CD8-positive, alpha-beta memory T cell (primary cell): Measurements from ENCODE around the gene GBA2. TPM values are rescaled to one million over a fixed set of nuclear protein-coding genes. Genes with fewer than 3 reads are reported as not detected.

ENCODE experiments used
- CTCF ChIA-PET: fragments of 350-600 bp; sonication (Branson Sonifier 250); formaldehyde crosslinking; loops from one replicate; lab custom pipeline; 2021; ENCODE audit warnings: antibody characterized with exemption; lab: Charles Lee
- POLR2A ChIA-PET: fragments of 350-600 bp; sonication (Branson Sonifier 250); formaldehyde crosslinking; loops from one replicate; lab custom pipeline; 2021; ENCODE audit warnings: antibody characterized with exemption; lab: Charles Lee
- DNase-seq, 5 donors: peaks; one replicate each; pipeline versions ENCODE4 v3.0.0 to v3.0.0-alpha.2; 2020 to 2022; ENCODE audit warnings: mixed read lengths in 1 of 5
- H3K27ac ChIP-seq: one replicate; pipeline ENCODE4 v1.7.0; 2013; ENCODE audit warnings: low read depth, mild to moderate bottlenecking, low read length, moderate library complexity
- H3K27me3 ChIP-seq: 2 replicates; pipeline ENCODE4 v1.7.0; 2013; ENCODE audit warnings: low read length, mild to moderate bottlenecking; ENCODE audit not compliant: insufficient read depth, poor library complexity, severe bottlenecking
- H3K36me3 ChIP-seq: 2 replicates; pipeline ENCODE4 v1.7.0; 2013; ENCODE audit warnings: mild to moderate bottlenecking, low read length, moderate library complexity; ENCODE audit not compliant: insufficient read depth
- H3K4me1 ChIP-seq: 2 replicates; pipeline ENCODE4 v1.7.0; 2013; ENCODE audit warnings: mild to moderate bottlenecking, low read length, moderate library complexity; ENCODE audit not compliant: insufficient read depth
- H3K4me3 ChIP-seq: 2 replicates; pipeline ENCODE4 v1.7.0; 2013; ENCODE audit warnings: mild to moderate bottlenecking, low read length
- H3K9me3 ChIP-seq: 2 replicates; pipeline ENCODE4 v1.7.0; 2013; ENCODE audit warnings: mild to moderate bottlenecking, low read length
- H3K27ac Mint-ChIP-seq, 8 donors: one replicate each; pipeline ENCODE4 v1.8.0; 2020 to 2021; ENCODE audit warnings: mixed read lengths in 8 of 8, mild to moderate bottlenecking in 6 of 8, inconsistent platforms in 3 of 8, moderate library complexity in 3 of 8
- H3K27me3 Mint-ChIP-seq, 2 donors: one replicate each; pipeline ENCODE4 v1.8.0; 2020 to 2021; ENCODE audit warnings: mixed read lengths in 2 of 2, mild to moderate bottlenecking in 1 of 2, moderate library complexity in 1 of 2
- H3K36me3 Mint-ChIP-seq, 3 donors: one replicate each; pipeline ENCODE4 v1.8.0; 2020 to 2021; ENCODE audit warnings: mixed read lengths in 3 of 3, inconsistent platforms in 1 of 3, mild to moderate bottlenecking in 1 of 3
- H3K4me1 Mint-ChIP-seq, 3 donors: one replicate each; pipeline ENCODE4 v1.8.0; 2020 to 2021; ENCODE audit warnings: mixed read lengths in 3 of 3, inconsistent platforms in 1 of 3, mild to moderate bottlenecking in 1 of 3
- H3K4me3 Mint-ChIP-seq, 7 donors: one replicate each; pipeline ENCODE4 v1.8.0; 2020 to 2021; ENCODE audit warnings: mixed read lengths in 7 of 7, mild to moderate bottlenecking in 6 of 7, moderate library complexity in 4 of 7, inconsistent platforms in 2 of 7
- H3K9me3 Mint-ChIP-seq, 5 donors: one replicate each; pipeline ENCODE4 v1.8.0; 2020 to 2022; ENCODE audit warnings: mixed read lengths in 5 of 5, mild to moderate bottlenecking in 3 of 5, moderate library complexity in 2 of 5, inconsistent platforms in 1 of 5
- polyA plus RNA-seq: library from polyadenylated mRNA; unstranded; fragments of 300-500 nt; fragmentation: Illumina TruSeq; gene quantifications from one replicate; pipeline ENCODE4 v1.2.3, GENCODE V29; 2021
- total RNA-seq, 2 experiments: library from RNA; stranded (reverse); gene quantifications; one replicate each; pipeline ENCODE4 v1.2.3, GENCODE V29; 2021

Gene GBA2
- total and polyA plus RNA-seq, 3 experiments from 2014 or later, result 30.7 to 42.0 (median 41.8) TPM

DNA sequence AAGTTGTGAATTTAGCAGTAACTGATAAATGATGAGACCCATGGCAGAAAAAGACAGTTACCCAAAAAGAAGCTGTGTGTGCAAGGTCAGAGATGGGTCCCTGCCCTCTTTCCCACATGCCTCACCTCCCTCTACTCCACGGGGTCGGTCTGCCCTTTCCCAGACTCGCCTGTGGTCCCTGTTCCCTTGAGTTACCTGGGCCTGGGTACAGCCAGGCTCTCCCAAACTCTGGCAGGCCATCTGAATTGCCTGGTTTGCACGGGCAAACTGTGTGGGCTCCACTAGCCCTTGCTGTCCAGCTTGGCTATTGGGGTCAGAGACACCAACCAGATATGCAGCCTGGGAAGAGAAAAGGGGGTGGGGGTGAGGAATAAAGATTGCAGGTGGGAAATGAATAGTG is 40.9 kb downstream of the GBA2 start:
- Mint-ChIP-seq H3K4me3 (peak overlapping the region in 1 of 7 donors; percentile 64), H3K4me1 (peaks cover 0 to 4% (median 1%) of the 10 kb centered on the region in 3 donors), H3K27me3 (peaks cover 0 to 2% of the 10 kb centered on the region in 2 donors), H3K9me3 (no peaks in the 10 kb centered on the region), H3K27ac (peak overlapping the region in 6 of 8 donors; percentile 34 to 96 (median 38)), H3K36me3 (peaks cover 23 to 92% (median 32%) of the 10 kb centered on the region in 3 donors)
- Histone ChIP-seq H3K27me3 (no peaks in the 10 kb centered on the region), H3K4me3 (no peak overlapping the region), H3K9me3 (no peaks in the 10 kb centered on the region), H3K36me3 (peaks cover 90% of the 10 kb centered on the region), H3K4me1 (no peaks in the 10 kb centered on the region), H3K27ac (no peak overlapping the region)
- ChIA-PET CTCF (interaction anchor here (0.6 to 5.5 kb wide), 4 partner anchors 12 to 104 kb away, joined by 3 to 33 read pairs (median 8); partner anchors contain the start of genes CCDC107 and RMRP), POLR2A (interaction anchor here (0.6 kb wide), 1 partner anchor 19 kb away, joined by 3 read pairs; no protein-coding TSS in a partner anchor)
- no peak for DNase-seq

GRCh38 chr9:35706951-35707350 is 42.1 kb downstream of the GBA2 start:
- POLR2A ChIA-PET, result interaction anchor here (0.9 kb wide), 1 partner anchor 24 kb away, joined by 3 read pairs; no protein-coding TSS in a partner anchor
- H3K36me3 Mint-ChIP-seq, result peaks cover 23 to 89% (median 35%) of the 10 kb centered on the region in 3 donors

GRCh38 chr9:35705836-35706430 is 43.1 kb downstream of the GBA2 start:
- ChIA-PET CTCF (interaction anchor here (0.6 to 5.5 kb wide), 5 partner anchors 10 to 822 kb away, joined by 3 to 33 read pairs (median 4); no protein-coding TSS in a partner anchor), POLR2A (interaction anchor here (0.9 kb wide), 1 partner anchor 25 kb away, joined by 3 read pairs; no protein-coding TSS in a partner anchor)
- H3K4me1 ChIP-seq, result no peaks in the 10 kb centered on the region
- Mint-ChIP-seq H3K9me3 (no peaks in the 10 kb centered on the region), H3K27ac (peak overlapping the region in 1 of 8 donors; percentile 71), H3K4me3 (no peak overlapping the region), H3K36me3 (peaks cover 20 to 79% (median 34%) of the 10 kb centered on the region in 3 donors), H3K4me1 (peaks cover 0 to 4% (median 1%) of the 10 kb centered on the region in 3 donors), H3K27me3 (peaks cover 0 to 2% of the 10 kb centered on the region in 2 donors)
- H3K4me3 ChIP-seq, result no peak overlapping the region
- H3K9me3 ChIP-seq, result no peaks in the 10 kb centered on the region
- no peaks in the 10 kb centered on the region for H3K27me3 ChIP-seq
- no peak overlapping the region for H3K27ac ChIP-seq
- no peak for DNase-seq
- H3K36me3 ChIP-seq, result peaks cover 93% of the 10 kb centered on the region

More at GRCh38 chr9:35706951-35707350, 42.1 kb downstream of the GBA2 start:
- no peak overlapping the region for H3K27ac ChIP-seq
- no peaks in the 10 kb centered on the region for H3K4me1 ChIP-seq
- H3K27me3 ChIP-seq, result no peaks in the 10 kb centered on the region
- DNase-seq, result no peak
- Mint-ChIP-seq H3K4me3 (no peak overlapping the region), H3K27me3 (peaks cover 0 to 2% of the 10 kb centered on the region in 2 donors), H3K9me3 (no peaks in the 10 kb centered on the region), H3K27ac (peak overlapping the region in 5 of 8 donors; percentile 32 to 57 (median 47)), H3K4me1 (peaks cover 0 to 4% (median 1%) of the 10 kb centered on the region in 3 donors)
- CTCF ChIA-PET, result interaction anchor here (1.4 to 5.5 kb wide), 5 partner anchors 11 to 175 kb away, joined by 3 to 33 read pairs (median 4); partner anchors contain the start of genes CCDC107 and RMRP
- H3K9me3 ChIP-seq, result no peaks in the 10 kb centered on the region
- H3K4me3 ChIP-seq, result no peak overlapping the region
- peaks cover 93% of the 10 kb centered on the region for H3K36me3 ChIP-seq

DNA sequence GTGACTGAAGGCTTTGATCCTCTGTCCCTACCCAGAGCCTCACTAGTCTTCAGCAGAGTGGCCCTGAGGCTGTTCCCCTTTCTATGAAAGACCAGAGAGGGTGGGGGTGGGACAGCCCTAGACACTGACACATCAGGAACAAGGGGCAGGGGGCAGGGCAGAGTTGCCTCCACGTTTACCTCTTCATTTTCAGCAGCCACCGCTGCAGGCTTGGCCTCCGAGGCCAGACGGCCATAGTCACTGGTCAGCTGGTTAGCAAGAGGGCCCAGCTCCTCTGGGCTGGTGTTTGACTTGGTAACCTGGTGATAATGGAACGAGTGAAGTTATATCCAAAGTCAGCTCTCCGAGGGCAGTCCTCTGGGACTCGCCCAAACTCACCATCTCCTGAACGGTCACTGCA is 43.7 kb downstream of the GBA2 start:
- Mint-ChIP-seq H3K27me3 (peaks cover 0 to 2% of the 10 kb centered on the region in 2 donors), H3K4me3 (no peak overlapping the region), H3K27ac (peak overlapping the region in 1 of 8 donors; percentile 79), H3K9me3 (no peaks in the 10 kb centered on the region), H3K36me3 (peaks cover 16 to 73% (median 32%) of the 10 kb centered on the region in 3 donors), H3K4me1 (peaks cover 0 to 4% (median 1%) of the 10 kb centered on the region in 3 donors)
- H3K36me3 ChIP-seq, result peaks cover 93% of the 10 kb centered on the region
- H3K4me1 ChIP-seq, result no peaks in the 10 kb centered on the region
- H3K9me3 ChIP-seq, result no peaks in the 10 kb centered on the region
- no peak for DNase-seq
- H3K4me3 ChIP-seq, result no peak overlapping the region
- H3K27ac ChIP-seq, result no peak overlapping the region
- POLR2A ChIA-PET, result no interaction called here
- no peaks in the 10 kb centered on the region for H3K27me3 ChIP-seq
- CTCF ChIA-PET, result interaction anchor here (0.8 to 5.5 kb wide), 3 partner anchors 9 to 94 kb away, joined by 3 to 33 read pairs (median 12); no protein-coding TSS in a partner anchor

GRCh38 chr9:35703906-35704672 is 44.9 kb downstream of the GBA2 start:
- ChIA-PET CTCF (interaction anchor here (0.8 to 5.5 kb wide), 3 partner anchors 8 to 95 kb away, joined by 3 to 33 read pairs (median 5); no protein-coding TSS in a partner anchor), POLR2A (no interaction called here)
- Mint-ChIP-seq H3K27ac (peak overlapping the region in 2 of 8 donors; percentile 46 to 54), H3K27me3 (peaks cover 0 to 2% of the 10 kb centered on the region in 2 donors), H3K36me3 (peaks cover 16 to 67% (median 32%) of the 10 kb centered on the region in 3 donors), H3K4me1 (peaks cover 0 to 4% (median 1%) of the 10 kb centered on the region in 3 donors), H3K9me3 (no peaks in the 10 kb centered on the region), H3K4me3 (no peak overlapping the region)
- Histone ChIP-seq H3K27me3 (no peaks in the 10 kb centered on the region), H3K4me3 (no peak overlapping the region), H3K9me3 (no peaks in the 10 kb centered on the region), H3K27ac (no peak overlapping the region), H3K4me1 (no peaks in the 10 kb centered on the region), H3K36me3 (peaks cover 99% of the 10 kb centered on the region)
- DNase-seq, result no peak

DNA sequence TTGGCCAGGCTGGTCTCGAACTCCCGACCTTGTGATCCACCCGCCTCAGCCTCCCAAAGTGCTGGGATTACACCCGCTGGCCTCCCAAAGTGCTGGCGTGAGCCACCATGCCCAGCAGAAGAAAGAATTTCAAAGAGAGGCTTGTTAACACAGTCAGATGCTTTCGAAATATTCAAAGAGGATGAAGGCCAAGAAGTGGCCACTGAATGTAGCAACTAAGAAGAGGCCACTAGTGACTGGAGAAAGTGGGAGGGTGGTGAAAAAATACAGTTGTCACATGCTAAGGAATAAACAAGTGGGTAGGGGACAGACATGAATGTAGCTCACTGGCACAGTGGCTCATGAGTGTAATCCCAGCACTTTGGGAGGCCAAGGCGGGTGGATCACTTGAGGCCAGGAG is 46.3 kb downstream of the GBA2 start:
- no peaks in the 10 kb centered on the region for H3K9me3 Mint-ChIP-seq
- H3K4me3 Mint-ChIP-seq, result no peak overlapping the region
- H3K4me1 Mint-ChIP-seq, result peaks cover 0 to 1% (median 0%) of the 10 kb centered on the region in 3 donors
- Histone ChIP-seq H3K27me3 (no peaks in the 10 kb centered on the region), H3K4me3 (no peak overlapping the region), H3K27ac (no peak overlapping the region), H3K9me3 (no peaks in the 10 kb centered on the region), H3K36me3 (peaks cover 99% of the 10 kb centered on the region), H3K4me1 (no peaks in the 10 kb centered on the region)
- H3K27me3 Mint-ChIP-seq, result no peaks in the 10 kb centered on the region
- POLR2A ChIA-PET, result no interaction called here
- peak overlapping the region in 3 of 8 donors; percentile 23 to 70 (median 58) for H3K27ac Mint-ChIP-seq
- no peak for DNase-seq
- CTCF ChIA-PET, result interaction anchor here (1.3 to 1.6 kb wide), 2 partner anchors 45 to 94 kb away, joined by 4 to 5 read pairs; partner anchors contain the start of genes CCDC107 and RMRP
- peaks cover 15 to 53% (median 26%) of the 10 kb centered on the region in 3 donors for H3K36me3 Mint-ChIP-seq

- Histone ChIP-seq H3K36me3 (peaks cover 89% of the 10 kb centered on the region), H3K27me3 (no peaks in the 10 kb centered on the region), H3K4me3 (no peak overlapping the region), H3K27ac (no peak overlapping the region), H3K9me3 (no peaks in the 10 kb centered on the region), H3K4me1 (no peaks in the 10 kb centered on the region)
- H3K4me1 Mint-ChIP-seq, result peaks cover 6 to 10% (median 9%) of the 10 kb centered on the region in 3 donors
- H3K36me3 Mint-ChIP-seq, result peaks cover 4 to 35% (median 26%) of the 10 kb centered on the region in 3 donors
- DNase-seq, result no peak
- H3K27me3 Mint-ChIP-seq, result no peaks in the 10 kb centered on the region
- ChIA-PET CTCF (interaction anchor here (0.9 to 1.9 kb wide), 3 partner anchors 40 to 89 kb away, joined by 3 to 6 read pairs (median 3); partner anchors contain the start of genes CCDC107 and RMRP), POLR2A (no interaction called here)
- no peak overlapping the region for H3K4me3 Mint-ChIP-seq
- no peak overlapping the region for H3K27ac Mint-ChIP-seq
- no peaks in the 10 kb centered on the region for H3K9me3 Mint-ChIP-seq
Measured at GRCh38 chr9:35700942-35701341, 48.1 kb downstream of the GBA2 start.
